SK-N-SH (cell line): ENCODE data around the gene RFWD3. TPM values are rescaled to one million over a fixed set of nuclear protein-coding genes. Genes with fewer than 3 reads are reported as not detected.

Source experiments
- CTCF ChIA-PET: fragments of 300-600, 350-600 bp; formaldehyde crosslinking; extraction: SDS; loops from one replicate; lab custom pipeline; 2021; lab: Yijun Ruan, JAX
- POLR2A ChIA-PET: fragments of 350-600 bp; sonication (Branson Sonifier 250); formaldehyde crosslinking; extraction: SDS; loops from one replicate; lab custom pipeline; 2020; ENCODE audit warnings: antibody characterized with exemption, inconsistent platforms; lab: Yijun Ruan, JAX
- DNase-seq: peaks from one replicate; pipeline ENCODE4 v3.0.0; 2012
- H2AFZ ChIP-seq: fragments of 200-600 bp; sonication (generic); 2 replicates; pipeline ENCODE4 v1.8.1; 2016; ENCODE audit warnings: antibody characterized with exemption, mild to moderate bottlenecking, low read depth
- H3F3A ChIP-seq: fragments of 200-600 bp; sonication (generic); replicated peaks from 2 replicates; pipeline ENCODE3; 2016; ENCODE audit warnings: antibody characterized with exemption, mild to moderate bottlenecking; ENCODE audit not compliant: insufficient read depth
- H3K27ac ChIP-seq, 2 experiments: fragments of 200-500 bp in 1 of 2; fragments of 200-600 bp in 1 of 2; sonication (Bioruptor generic) in 1 of 2; sonication (generic), shearing (Covaris generic) in 1 of 2; 2 replicates each; pipeline versions ENCODE4 v1.5.1 to v1.6.1; 2014 to 2016; ENCODE audit warnings: low read depth in 2 of 2, inconsistent platforms in 1 of 2, low read length in 1 of 2, mild to moderate bottlenecking in 1 of 2, mixed read lengths in 1 of 2
- H3K27me3 ChIP-seq: fragments of 200-600 bp; sonication (generic), shearing (Covaris generic); 2 replicates; pipeline ENCODE4 v1.6.1; 2016; ENCODE audit warnings: mixed run types; ENCODE audit not compliant: insufficient read depth
- H3K36me3 ChIP-seq, 2 experiments: fragments of 200-500 bp in 1 of 2; fragments of 200-600 bp in 1 of 2; sonication (Bioruptor generic) in 1 of 2; sonication (generic) in 1 of 2; replicated peaks in 1 of 2; 2 replicates each; pipeline versions ENCODE3 to v1.5.1; 2014 to 2016; ENCODE audit warnings: low read length in 1 of 2, mild to moderate bottlenecking in 1 of 2; ENCODE audit not compliant: insufficient read depth in 2 of 2, control insufficient read depth in 1 of 2
- H3K4me1 ChIP-seq, 2 experiments: fragments of 200-500 bp in 1 of 2; fragments of 200-600 bp in 1 of 2; sonication (Bioruptor generic) in 1 of 2; sonication (generic), shearing (Covaris generic) in 1 of 2; 2 replicates each; pipeline versions ENCODE4 v1.5.1 to v1.6.1; 2014 to 2016; ENCODE audit warnings: low read depth in 1 of 2, low read length in 1 of 2, mixed run types in 1 of 2; ENCODE audit not compliant: insufficient read depth in 2 of 2, control insufficient read depth in 1 of 2
- H3K4me2 ChIP-seq: fragments of 200-600 bp; sonication (generic), shearing (Covaris generic); 2 replicates; pipeline ENCODE4 v1.6.1; 2017; ENCODE audit warnings: mixed run types
- H3K4me3 ChIP-seq, 2 experiments: fragments of 200-500 bp in 1 of 2; fragments of 200-600 bp in 1 of 2; sonication (Bioruptor generic) in 1 of 2; sonication (generic), shearing (Covaris generic) in 1 of 2; 2 replicates each; pipeline versions ENCODE4 v1.5.1 to v1.8.1; 2014 to 2016; ENCODE audit warnings: low read depth in 2 of 2, inconsistent platforms in 1 of 2, low read length in 1 of 2, mild to moderate bottlenecking in 1 of 2, mixed read lengths in 1 of 2, moderate library complexity in 1 of 2
- H3K79me2 ChIP-seq: fragments of 200-600 bp; sonication (generic); 2 replicates; pipeline ENCODE4 v1.8.1; 2017; ENCODE audit warnings: mild to moderate bottlenecking; ENCODE audit not compliant: insufficient read depth
- H3K9ac ChIP-seq: fragments of 200-600 bp; sonication (generic); 2 replicates; pipeline ENCODE4 v1.6.1; 2017; ENCODE audit warnings: mixed run types
- H3K9me2 ChIP-seq: fragments of 200-600 bp; sonication (generic); 2 replicates; pipeline ENCODE4 v1.6.1; 2017; ENCODE audit warnings: mixed run types
- H3K9me3 ChIP-seq: fragments of 200-600 bp; sonication (generic); 2 replicates; pipeline ENCODE4 v1.6.1; 2017; ENCODE audit warnings: mixed run types, mild to moderate bottlenecking, moderate library complexity
- H4K20me1 ChIP-seq: fragments of 200-600 bp; sonication (generic); 2 replicates; pipeline ENCODE4 v1.6.1; 2017; ENCODE audit warnings: mild to moderate bottlenecking, mixed run types; ENCODE audit not compliant: insufficient read depth
- CTCF ChIP-seq: fragments of 200-600 bp; sonication (generic); IDR thresholded peaks from 2 replicates; pipeline ENCODE4 v1.6.1; 2017; ENCODE audit warnings: antibody characterized with exemption, mild to moderate bottlenecking, moderate library complexity
- FOSL2 ChIP-seq: IDR thresholded peaks from 2 replicates; pipeline ENCODE4 v1.4.0; 2012; ENCODE audit warnings: low read depth, mild to moderate bottlenecking, moderate library complexity, borderline replicate concordance
- FOXM1 ChIP-seq: IDR thresholded peaks from 2 replicates; pipeline ENCODE4 v1.4.0; 2012; ENCODE audit warnings: low read depth, mild to moderate bottlenecking
- JUND ChIP-seq: IDR thresholded peaks from 2 replicates; pipeline ENCODE4 v1.4.0; 2012
- MEF2A ChIP-seq: IDR thresholded peaks from 2 replicates; pipeline ENCODE4 v1.4.0; 2012; ENCODE audit warnings: low read depth, borderline replicate concordance
- NFIC ChIP-seq: IDR thresholded peaks from 2 replicates; pipeline ENCODE4 v1.4.0; 2012; ENCODE audit warnings: borderline replicate concordance
- NRF1 ChIP-seq: IDR thresholded peaks from 2 replicates; pipeline ENCODE4 v1.6.1; 2012; ENCODE audit warnings: low read depth, mild to moderate bottlenecking, low read length
- PBX3 ChIP-seq: IDR thresholded peaks from 2 replicates; pipeline ENCODE4; 2012
- RFX5 ChIP-seq: IDR thresholded peaks from 2 replicates; pipeline ENCODE4 v1.6.1; 2012; ENCODE audit warnings: mild to moderate bottlenecking, improper control_type of control experiment, low read length
- SIN3A ChIP-seq: IDR thresholded peaks from 2 replicates; pipeline ENCODE4 v1.6.1; 2012; ENCODE audit warnings: low read depth, mild to moderate bottlenecking, low read length, moderate library complexity, borderline replicate concordance
- TAF1 ChIP-seq: IDR thresholded peaks from 2 replicates; pipeline ENCODE4 v1.6.1; 2012; ENCODE audit warnings: low read depth, mild to moderate bottlenecking, low read length, moderate library complexity, borderline replicate concordance
- TEAD4 ChIP-seq: IDR thresholded peaks from 2 replicates; pipeline ENCODE4 v1.4.0; 2012; ENCODE audit warnings: mild to moderate bottlenecking, borderline replicate concordance; ENCODE audit not compliant: insufficient read depth
- USF1 ChIP-seq: IDR thresholded peaks from 2 replicates; pipeline ENCODE4 v1.4.0; 2012; ENCODE audit warnings: low read depth, borderline replicate concordance
- YY1 ChIP-seq: IDR thresholded peaks from 2 replicates; pipeline ENCODE4 v1.4.0; 2012; ENCODE audit warnings: low read depth, mild to moderate bottlenecking
- WGBS: methylation state at CpG from one replicate; pipeline ENCODE4 v1.1.6; 2017; ENCODE audit warnings: low lambda C conversion rate; 5-methylcytosine and 5-hydroxymethylcytosine counted together
- polyA plus RNA-seq, 3 experiments: library from polyadenylated mRNA; depleted of rRNA; stranded (reverse); fragments of >200 nt; gene quantifications; 2 replicates each; pipeline ENCODE4 v1.2.3, GENCODE V29; 2012

RFWD3 gene
- polyA plus RNA-seq, 1 of the 3 experiments (the other 2 are of a cell fraction) = 13.2 TPM

- TF ChIP-seq NFIC (no peak), NRF1 (no peak), TAF1 (no peak), CTCF (no peak), FOXM1 (no peak), YY1 (no peak), PBX3 (no peak), SIN3A (no peak), FOSL2 (no peak), RFX5 (no peak)
- 88% methylated on average over 9 of the region's 9 CpGs for WGBS
- Histone ChIP-seq H3K9ac (no peak overlapping the region), H3K4me3 (no peak overlapping the region), H3K27ac (no peak overlapping the region), H3K27me3 (no peaks in the 10 kb centered on the region), H3K79me2 (peaks cover 97% of the 10 kb centered on the region), H3K4me2 (no peak overlapping the region), H3K9me2 (no peaks in the 10 kb centered on the region), H2AFZ (no peak overlapping the region), H3F3A (peaks cover 7% of the 10 kb centered on the region), H3K36me3 (peaks cover 0 to 11% of the 10 kb centered on the region in 2 experiments), H3K4me1 (peaks cover 0 to 19% of the 10 kb centered on the region in 2 experiments; a peak in 1 of 4 replicates), H4K20me1 (0 out of 2 replicates have a peak, but pooled peaks cover 6% of the 10 kb centered on the region), H3K9me3 (no peaks in the 10 kb centered on the region)
- CTCF ChIA-PET = no interaction called here
- no peak for DNase-seq
- POLR2A ChIA-PET = interaction anchor here (1.0 kb wide), 1 partner anchor 9 kb away, joined by 3 read pairs; no protein-coding TSS in a partner anchor
Observed at GRCh38 chr16:74591876-74592650, 74.6 kb downstream of the RFWD3 start.

- no peak for DNase-seq
- WGBS = 80% methylated on average over 6 of the region's 6 CpGs
- Histone ChIP-seq H4K20me1 (peaks cover 10% of the 10 kb centered on the region; the same call in 1 of the 2 replicates), H2AFZ (no peak overlapping the region), H3K36me3 (peaks cover 0 to 5% of the 10 kb centered on the region in 2 experiments), H3K27ac (no peak overlapping the region), H3K9ac (no peak overlapping the region), H3K27me3 (no peaks in the 10 kb centered on the region), H3K4me2 (no peak overlapping the region), H3K9me2 (no peaks in the 10 kb centered on the region), H3K4me1 (peaks cover 0 to 6% of the 10 kb centered on the region in 2 experiments; a peak in 1 of 4 replicates), H3K9me3 (no peaks in the 10 kb centered on the region), H3K4me3 (no peak overlapping the region), H3K79me2 (peaks cover 100% of the 10 kb centered on the region), H3F3A (no peaks in the 10 kb centered on the region)
- TF ChIP-seq SIN3A (no peak), TEAD4 (no peak), JUND (no peak), USF1 (no peak), MEF2A (no peak)
- CTCF ChIA-PET = no interaction called here
- POLR2A ChIA-PET = no interaction called here
Observed at GRCh38 chr16:74586948-74587347, 79.7 kb downstream of the RFWD3 start.
